Kidney (tissue), 14 donors: Measurements from ENCODE around the gene SEL1L. TPM values are rescaled to one million over a fixed set of nuclear protein-coding genes. Genes with fewer than 3 reads are reported as not detected.
A peak's percentile ranks its signal among the peaks of the same experiment; 100 is the strongest.

Experiments used
- DNase-seq, 5 donors: peaks; one replicate each; pipeline ENCODE4 v3.0.0-alpha.2; 2013 to 2020
- FAIRE-seq: peaks from 2 replicates; lab custom pipeline; 2012; peaks lifted over from hg19 to GRCh38; lab: Jason Lieb, UNC
- H3K27ac ChIP-seq, 2 donors: one replicate each; pipeline ENCODE4 v1.7.0; 2013; ENCODE audit warnings: low read depth in 2 of 2, low read length in 2 of 2, inconsistent platforms in 1 of 2
- H3K27me3 ChIP-seq: one replicate; pipeline ENCODE4 v1.7.1; 2013; ENCODE audit warnings: low read length, inconsistent platforms; ENCODE audit not compliant: control insufficient read depth, insufficient read depth
- H3K36me3 ChIP-seq, 3 donors: one replicate each; pipeline versions ENCODE4 v1.7.0 to v1.7.1; 2013; ENCODE audit warnings: low read length in 3 of 3, control low read depth in 1 of 3, inconsistent platforms in 1 of 3; ENCODE audit not compliant: insufficient read depth in 3 of 3, control insufficient read depth in 2 of 3
- H3K4me1 ChIP-seq, 3 donors: one replicate each; pipeline versions ENCODE4 v1.7.0 to v1.7.1; 2013; ENCODE audit warnings: low read length in 3 of 3, inconsistent platforms in 1 of 3, low read depth in 1 of 3; ENCODE audit not compliant: control insufficient read depth in 2 of 3, insufficient read depth in 2 of 3
- H3K4me3 ChIP-seq, 3 donors: one replicate each; pipeline versions ENCODE4 v1.7.0 to v1.8.1; 2013; ENCODE audit warnings: low read length in 3 of 3, control low read depth in 1 of 3, inconsistent platforms in 1 of 3
- H3K9ac ChIP-seq, 3 donors: one replicate each; pipeline versions ENCODE4 v1.7.0 to v1.7.1; 2013; ENCODE audit warnings: low read length in 3 of 3, control low read depth in 1 of 3, inconsistent platforms in 1 of 3
- H3K9me3 ChIP-seq, 3 donors: one replicate each; pipeline versions ENCODE4 v1.7.0 to v1.7.1; 2013; ENCODE audit warnings: low read length in 3 of 3, control low read depth in 1 of 3, inconsistent platforms in 1 of 3; ENCODE audit not compliant: control insufficient read depth in 2 of 3, insufficient read depth in 1 of 3
- CTCF ChIP-seq: IDR thresholded peaks from 3 replicates; pipeline ENCODE4 v1.5.1; 2012; ENCODE audit warnings: mild to moderate bottlenecking, moderate library complexity, borderline replicate concordance; ENCODE audit not compliant: insufficient read depth; ENCODE audit errors: extremely low read depth
- intact Hi-C: fragments of 100-400 bp; cut with DNase I; formaldehyde crosslinking; loops from one replicate; pipeline ENCODE4 v1.11.1; 2022
- polyA plus RNA-seq: library from polyadenylated mRNA; stranded (reverse); fragments of 350-450 nt; fragmentation: Illumina TruSeq; extraction: RNeasy Lipid Tissue Mini Kit (QIAGEN cat#74804); gene quantifications from one replicate; pipeline ENCODE4 v1.2.3, GENCODE V29; 2014; ENCODE audit warnings: low read depth, low replicate concordance; ENCODE audit not compliant: insufficient read depth
- total RNA-seq: library from RNA; stranded (reverse); fragmentation: NEBNext Ultra II Directional; extraction: Animal tissue kit (Norgen Biotek cat#: 25700); gene quantifications from one replicate; pipeline ENCODE4 v1.2.1, GENCODE V29; 2021
- donor health status: control.
- donor health status: control.
- donor health status: control.
- donor health status: control.
- donor health status: control.
- donor health status: DM: yes; HTN: yes; CAD: no.
- donor health status: Normal renal cell carcinoma (clear cell type).

The SEL1L gene
- total and polyA plus RNA-seq, 2 donors from 2014 or later, result 18.9 to 115 TPM

- no peak for TF ChIP-seq CTCF
- H3K9ac ChIP-seq, result no peak overlapping the region
- intact Hi-C loops, result no loop called here
- H3K4me1 ChIP-seq, result no peaks in the 10 kb centered on the region
- H3K27me3 ChIP-seq, result no peaks in the 10 kb centered on the region
- H3K27ac ChIP-seq, result no peak overlapping the region
- peaks cover 7 to 12% (median 12%) of the 10 kb centered on the region in 3 donors for H3K36me3 ChIP-seq
- no peak overlapping the region for H3K4me3 ChIP-seq
- FAIRE-seq (no peak), DNase-seq (peak in 2 of 5 donors; percentile 13 to 25)
- no peaks in the 10 kb centered on the region for H3K9me3 ChIP-seq
These were observed 23.7 kb downstream of the SEL1L start for GRCh38 chr14:81509838-81510452.

- Histone ChIP-seq H3K4me3 (no peak overlapping the region), H3K9ac (no peak overlapping the region), H3K9me3 (no peaks in the 10 kb centered on the region), H3K4me1 (no peaks in the 10 kb centered on the region), H3K27me3 (no peaks in the 10 kb centered on the region), H3K27ac (no peak overlapping the region), H3K36me3 (peaks cover 11 to 17% (median 16%) of the 10 kb centered on the region in 3 donors)
- FAIRE-seq (no peak), DNase-seq (no peak)
- no peak for TF ChIP-seq CTCF
- intact Hi-C loops, result no loop called here
These were observed 24.3 kb downstream of the SEL1L start for GRCh38 chr14:81509321-81509720.

GRCh38 chr14:81506487-81506886 lies 27.2 kb downstream of the SEL1L start:
- intact Hi-C loops, result no loop called here
- H3K4me3 ChIP-seq, result no peak overlapping the region
- TF ChIP-seq CTCF, result no peak
- no peaks in the 10 kb centered on the region for H3K9me3 ChIP-seq
- no peak for DNase-seq
- no peaks in the 10 kb centered on the region for H3K4me1 ChIP-seq
- H3K27me3 ChIP-seq, result no peaks in the 10 kb centered on the region
- H3K36me3 ChIP-seq, result peaks cover 13 to 36% (median 24%) of the 10 kb centered on the region in 3 donors
- H3K9ac ChIP-seq, result no peak overlapping the region
- H3K27ac ChIP-seq, result no peak overlapping the region
- FAIRE-seq, result no peak
